Mucosa of descending colon (tissue), 3 donors: ENCODE data around the gene GABRB1. TPM values are rescaled to one million over a fixed set of nuclear protein-coding genes. Genes with fewer than 3 reads are reported as not detected.

Experiments used
- ATAC-seq: fragments of 200-7000 bp; cut with Tn5 transposase; one replicate; pipeline ENCODE4 v1.9.1; 2020; ENCODE audit warnings: mild to moderate bottlenecking, moderate library complexity
- DNase-seq, 3 donors: peaks; one replicate each; pipeline ENCODE4 v3.0.0-alpha.2; 2020
- H3K36me3 ChIP-seq: fragments of 200-600 bp; one replicate; pipeline ENCODE4 v1.8.0; 2021; ENCODE audit warnings: low read depth, mild to moderate bottlenecking
- H3K4me1 ChIP-seq: fragments of 200-600 bp; one replicate; pipeline ENCODE4 v1.8.0; 2021; ENCODE audit warnings: low read depth, mild to moderate bottlenecking
- H3K4me3 ChIP-seq: fragments of 200-600 bp; one replicate; pipeline ENCODE4 v1.8.0; 2021; ENCODE audit warnings: mild to moderate bottlenecking
- H3K9me3 ChIP-seq: fragments of 200-600 bp; one replicate; pipeline ENCODE4 v1.8.0; 2021; ENCODE audit warnings: mild to moderate bottlenecking
- intact Hi-C, 2 donors: fragments of 100-400 bp; cut with DNase I in 1 of 2; cut with micrococcal nuclease in 1 of 2; formaldehyde crosslinking; loops; one replicate each; pipeline versions ENCODE4 v1.11.0 to v1.11.1; 2022; cut with DNase I, micrococcal nuclease
- total RNA-seq, 3 donors: library from RNA; stranded (reverse); fragmentation: NEBNext Ultra II Directional in 2 of 3; extraction: Animal tissue kit (Norgen Biotek cat#: 25700) in 2 of 3; gene quantifications; one replicate each; pipeline versions ENCODE4 v1.2.1 to v1.2.4, GENCODE V29; 2021 to 2023
- TF ChIP-seq, protein P1 (sequence below): fragments of 200-600 bp; IDR thresholded peaks from one replicate; pipeline ENCODE4 v1.8.0; 2022; ENCODE audit warnings: antibody characterized with exemption, mild to moderate bottlenecking
- donor health status: DM: no; HTN: no; CAD: no; lungs with moderate emphysema.
- donor health status: DM: no; HTN: no; CAD: no.
- donor health status: DM: no; HTN: yes; CAD: no.

GABRB1 gene
- total RNA-seq, 3 donors from 2014 or later: 0.55 to 0.84 (median 0.82) TPM

DNA sequence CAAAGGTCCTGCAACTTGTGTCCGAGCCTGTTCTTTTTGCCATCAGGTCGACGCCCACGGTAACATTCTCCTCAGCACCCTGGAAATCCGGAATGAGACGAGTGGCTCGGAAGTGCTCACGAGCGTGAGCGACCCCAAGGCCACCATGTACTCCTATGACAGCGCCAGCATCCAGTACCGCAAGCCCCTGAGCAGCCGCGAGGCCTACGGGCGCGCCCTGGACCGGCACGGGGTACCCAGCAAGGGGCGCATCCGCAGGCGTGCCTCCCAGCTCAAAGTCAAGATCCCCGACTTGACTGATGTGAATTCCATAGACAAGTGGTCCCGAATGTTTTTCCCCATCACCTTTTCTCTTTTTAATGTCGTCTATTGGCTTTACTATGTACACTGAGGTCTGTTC is 394.3 kb downstream of the GABRB1 start:
- H3K36me3 ChIP-seq: no peaks in the 10 kb centered on the region
- DNase-seq (peak in 1 of 3 donors; percentile 43), ATAC-seq (no peak)
- no peaks in the 10 kb centered on the region for H3K4me1 ChIP-seq
- H3K9me3 ChIP-seq: no peaks in the 10 kb centered on the region
- no peak overlapping the region for H3K4me3 ChIP-seq
- TF ChIP-seq, protein P1, sequence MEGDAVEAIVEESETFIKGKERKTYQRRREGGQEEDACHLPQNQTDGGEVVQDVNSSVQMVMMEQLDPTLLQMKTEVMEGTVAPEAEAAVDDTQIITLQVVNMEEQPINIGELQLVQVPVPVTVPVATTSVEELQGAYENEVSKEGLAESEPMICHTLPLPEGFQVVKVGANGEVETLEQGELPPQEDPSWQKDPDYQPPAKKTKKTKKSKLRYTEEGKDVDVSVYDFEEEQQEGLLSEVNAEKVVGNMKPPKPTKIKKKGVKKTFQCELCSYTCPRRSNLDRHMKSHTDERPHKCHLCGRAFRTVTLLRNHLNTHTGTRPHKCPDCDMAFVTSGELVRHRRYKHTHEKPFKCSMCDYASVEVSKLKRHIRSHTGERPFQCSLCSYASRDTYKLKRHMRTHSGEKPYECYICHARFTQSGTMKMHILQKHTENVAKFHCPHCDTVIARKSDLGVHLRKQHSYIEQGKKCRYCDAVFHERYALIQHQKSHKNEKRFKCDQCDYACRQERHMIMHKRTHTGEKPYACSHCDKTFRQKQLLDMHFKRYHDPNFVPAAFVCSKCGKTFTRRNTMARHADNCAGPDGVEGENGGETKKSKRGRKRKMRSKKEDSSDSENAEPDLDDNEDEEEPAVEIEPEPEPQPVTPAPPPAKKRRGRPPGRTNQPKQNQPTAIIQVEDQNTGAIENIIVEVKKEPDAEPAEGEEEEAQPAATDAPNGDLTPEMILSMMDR: no peak
- intact Hi-C loops: no loop called here

DNA sequence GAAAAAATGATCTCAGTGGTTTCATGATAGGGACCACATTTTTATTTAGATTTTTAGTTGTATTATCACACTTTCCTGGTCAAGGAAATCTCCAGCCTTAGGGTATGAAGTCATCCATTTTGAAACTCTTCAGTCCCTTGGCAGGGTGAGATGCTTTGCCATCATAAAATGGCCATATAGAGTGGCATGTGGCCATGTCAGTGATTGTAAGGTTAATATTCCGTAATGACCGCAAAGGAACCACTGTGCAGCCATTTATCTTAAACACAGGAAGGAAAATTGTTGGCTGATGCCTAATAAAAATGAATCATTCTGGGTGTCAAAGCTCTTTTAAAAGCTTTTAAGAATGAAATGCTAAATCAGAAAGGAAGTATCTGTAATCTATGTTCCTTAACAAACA is 396.6 kb downstream of the GABRB1 start:
- Histone ChIP-seq H3K9me3 (no peaks in the 10 kb centered on the region), H3K4me1 (no peaks in the 10 kb centered on the region), H3K36me3 (no peaks in the 10 kb centered on the region), H3K4me3 (no peak overlapping the region)
- ATAC-seq (no peak), DNase-seq (no peak)
- intact Hi-C loops: no loop called here
- TF ChIP-seq, protein P1: no peak

DNA sequence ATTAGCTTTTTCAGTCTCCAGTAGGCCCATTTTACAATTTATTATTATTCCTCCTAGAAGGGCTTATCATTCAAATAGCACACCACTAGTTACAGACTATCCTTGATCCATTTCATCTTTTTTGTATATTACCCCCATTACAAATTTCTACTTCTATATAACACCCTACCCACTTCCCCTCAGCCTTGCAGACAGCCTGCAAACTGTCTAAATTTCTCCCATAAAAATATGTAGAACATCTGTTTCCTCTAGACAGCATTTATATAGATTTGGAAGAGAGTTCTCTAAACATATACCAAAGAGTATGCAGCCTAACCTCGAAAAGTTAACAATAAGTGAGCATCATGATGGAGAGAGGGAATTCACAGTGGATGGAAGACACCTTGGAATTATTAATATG is 401.4 kb downstream of the GABRB1 start:
- Histone ChIP-seq H3K4me3 (no peak overlapping the region), H3K36me3 (no peaks in the 10 kb centered on the region), H3K4me1 (no peaks in the 10 kb centered on the region), H3K9me3 (no peaks in the 10 kb centered on the region)
- TF ChIP-seq, protein P1: no peak
- ATAC-seq (no peak), DNase-seq (no peak)
- intact Hi-C loops: no loop called here

DNA sequence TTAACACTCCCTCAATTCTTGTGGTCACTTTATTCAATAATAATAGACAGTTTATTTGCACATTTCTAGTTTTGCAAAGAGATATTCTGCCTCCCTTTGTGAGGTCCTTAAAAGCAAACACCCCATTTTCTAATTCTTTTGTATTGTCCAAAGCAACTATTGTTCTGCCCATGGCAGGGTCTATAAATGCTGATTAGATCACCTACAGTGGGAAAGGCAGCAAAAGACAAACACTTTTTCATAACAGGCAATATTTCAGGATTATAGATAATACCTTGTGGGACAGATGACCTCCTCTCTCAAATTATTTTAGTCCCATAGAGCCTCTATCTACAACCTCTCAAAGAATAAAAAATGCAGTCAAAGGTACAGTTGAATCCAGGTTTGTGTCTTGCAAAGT is 403.6 kb downstream of the GABRB1 start:
- no peaks in the 10 kb centered on the region for H3K4me1 ChIP-seq
- H3K9me3 ChIP-seq: no peaks in the 10 kb centered on the region
- ATAC-seq (no peak), DNase-seq (no peak)
- TF ChIP-seq, protein P1: no peak
- H3K36me3 ChIP-seq: no peaks in the 10 kb centered on the region
- intact Hi-C loops: no loop called here
- no peak overlapping the region for H3K4me3 ChIP-seq

DNA sequence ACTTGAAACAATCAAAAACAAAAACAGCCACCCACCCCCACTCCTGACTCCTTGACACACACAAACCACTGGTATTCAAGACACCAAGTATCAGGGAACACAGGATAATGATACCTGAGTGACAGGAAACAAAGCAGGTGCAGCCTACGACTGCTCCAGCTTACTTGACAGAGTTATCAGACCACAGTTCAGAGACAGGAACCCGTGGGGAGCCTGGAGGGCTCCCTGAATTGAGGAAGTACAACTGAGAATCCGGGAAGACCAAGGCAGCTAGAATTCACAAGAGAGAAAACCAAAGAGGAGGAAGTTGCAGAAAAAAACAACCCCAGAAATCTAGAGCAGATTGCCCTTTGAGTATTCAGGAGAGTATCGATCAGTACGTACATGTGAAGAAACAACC is 411.6 kb downstream of the GABRB1 start:
- intact Hi-C loops: no loop called here
- DNase-seq (peak in 1 of 3 donors; percentile 12), ATAC-seq (no peak)
- Histone ChIP-seq H3K9me3 (no peaks in the 10 kb centered on the region), H3K4me3 (no peak overlapping the region), H3K4me1 (no peaks in the 10 kb centered on the region), H3K36me3 (no peaks in the 10 kb centered on the region)
- TF ChIP-seq, protein P1: no peak

DNA sequence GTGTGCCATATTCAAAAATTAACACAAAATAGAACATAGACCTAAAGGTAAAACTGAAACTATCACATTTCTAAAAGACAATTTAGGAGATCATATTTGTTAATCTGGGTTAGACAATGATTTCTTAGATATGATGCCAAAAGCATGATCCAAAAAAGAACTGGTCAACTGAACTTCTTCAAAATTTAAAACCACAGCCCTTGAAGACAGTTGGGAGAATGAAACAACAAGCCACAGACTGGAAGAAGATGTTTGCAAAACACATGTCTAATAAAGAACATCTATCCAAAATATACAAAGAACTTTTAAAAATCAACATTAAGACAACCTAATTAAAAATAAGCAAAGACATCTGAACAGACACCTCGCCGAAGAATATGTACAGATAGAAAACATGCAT is 412.7 kb downstream of the GABRB1 start:
- H3K9me3 ChIP-seq: no peaks in the 10 kb centered on the region
- intact Hi-C loops: no loop called here
- ATAC-seq (no peak), DNase-seq (no peak)
- H3K36me3 ChIP-seq: no peaks in the 10 kb centered on the region
- no peak overlapping the region for H3K4me3 ChIP-seq
- TF ChIP-seq, protein P1: no peak
- no peaks in the 10 kb centered on the region for H3K4me1 ChIP-seq
